ENCODE measurements around the gene SNHG17. TPM values are rescaled to one million over a fixed set of nuclear protein-coding genes. Genes with fewer than 3 reads are reported as not detected.

Gene SNHG17

Small RNA genes within 50 kb of the gene (small RNA-seq; reads per million reads assigned to genes)
- gene RF00056, result 0.35 reads per million
- gene SNORA60, result 52.2 reads per million, percentile 96 among the genes with 10 or more reads in this experiment
- 4,206 reads per million, percentile 100 among the genes with 10 or more reads in this experiment for gene SNORA71A
- gene SNORA71B, result 3,157 reads per million, percentile 100 among the genes with 10 or more reads in this experiment
- 28.3 reads per million, percentile 95 among the genes with 10 or more reads in this experiment for gene SNORA71C
- gene SNORA71D, result 42,115 reads per million, percentile 100 among the genes with 10 or more reads in this experiment
- not detected for gene SNORA71E

Data from skeletal muscle satellite cell (primary cell).